A549 (cell line): ENCODE measurements around the gene PSG1.
"Not testable (repeated sequence)": the region's sequence is repeated elsewhere in the genome, so short reads cannot be mapped to it uniquely, and the experiment has no call there.

Source experiments
- CBX8 ChIP-seq: fragments of 200-600 bp; sonication (generic); IDR thresholded peaks from 2 replicates; pipeline ENCODE4 v1.6.1; 2016
- CTCF ChIP-seq: fragments of >200 bp; sonication (Bioruptor Twin); formaldehyde crosslinking; IDR thresholded peaks from 3 replicates; pipeline ENCODE4 v1.5.1; 2016
- ELK1 ChIP-seq: fragments of 150-350 bp; IDR thresholded peaks from 2 replicates; pipeline ENCODE4 v1.6.1; 2014; ENCODE audit warnings: low read depth, mild to moderate bottlenecking, low read length
- JUN ChIP-seq, 2 experiments: fragments of >200 bp; sonication (Bioruptor Twin); formaldehyde crosslinking; IDR thresholded peaks; 2 replicates in 1 of 2; 3 replicates in 1 of 2; pipeline ENCODE4 v1.6.1; 2016 to 2017
- MAZ ChIP-seq: fragments of 150-350 bp; IDR thresholded peaks from 2 replicates; pipeline ENCODE4 v1.6.1; 2014; ENCODE audit warnings: antibody characterized with exemption, low read depth, low read length, borderline replicate concordance
- RCOR1 ChIP-seq: fragments of 150-350 bp; IDR thresholded peaks from 2 replicates; pipeline ENCODE4 v1.6.1; 2014; ENCODE audit warnings: antibody characterized with exemption, low read length, low read depth
- REST ChIP-seq: fragments of 200-600 bp; sonication (generic); IDR thresholded peaks from 2 replicates; pipeline ENCODE4 v1.6.1; 2016; ENCODE audit warnings: antibody characterized with exemption, mild to moderate bottlenecking, moderate library complexity

- TF ChIP-seq ELK1; RCOR1; CTCF; CBX8; REST; JUN (IDR thresholded peaks at IDR 0.05); MAZ: not testable (repeated sequence)
Measured at GRCh38 chr19:42887876-42888445, 8.4 kb upstream of the PSG1 start.
